Tibial artery (tissue), 4 donors: ENCODE results near the gene ERGIC3.
A peak's percentile ranks its signal among the peaks of the same experiment; 100 is the strongest.

Source experiments
- DNase-seq, 2 donors: peaks; one replicate each; pipeline ENCODE4 v3.0.0-alpha.2; 2019
- H3K27ac ChIP-seq, 2 donors: fragments of 200-600 bp; sonication (generic) in 1 of 2; 1 replicate in 1 of 2; 2 replicates in 1 of 2; pipeline ENCODE4 v1.5.1; 2018 to 2019; ENCODE audit warnings: mild to moderate bottlenecking in 1 of 2
- H3K27me3 ChIP-seq, 2 donors: fragments of 200-600 bp; sonication (generic) in 1 of 2; one replicate each; pipeline versions ENCODE4 v1.5.1 to v1.6.0; 2016 to 2019
- H3K36me3 ChIP-seq, 3 donors: fragments of 200-600 bp; sonication (generic) in 2 of 3; one replicate each; pipeline ENCODE4 v1.5.1; 2016 to 2019; ENCODE audit warnings: mild to moderate bottlenecking in 2 of 3
- H3K4me1 ChIP-seq, 4 donors: fragments of 200-600 bp; sonication (generic) in 2 of 4; 1 replicate in 3 of 4; 2 replicates in 1 of 4; pipeline ENCODE4 v1.5.1; 2016 to 2019
- H3K4me3 ChIP-seq, 2 donors: fragments of 200-600 bp; sonication (generic) in 1 of 2; 1 replicate in 1 of 2; 2 replicates in 1 of 2; pipeline ENCODE4 v1.5.1; 2018 to 2019; ENCODE audit warnings: mild to moderate bottlenecking in 2 of 2
- H3K9me3 ChIP-seq, 3 donors: fragments of 200-600 bp; sonication (generic) in 1 of 3; one replicate each; pipeline ENCODE4 v1.5.1; 2016 to 2019
- CTCF ChIP-seq, 2 experiments: fragments of 200-600 bp in 1 of 2; fragments of 450-650 bp in 1 of 2; IDR thresholded peaks; one replicate each; pipeline ENCODE4 v1.5.1; 2017 to 2019; ENCODE audit warnings: antibody characterized with exemption in 2 of 2, mild to moderate bottlenecking in 1 of 2, moderate library complexity in 1 of 2
- intact Hi-C: fragments of 100-400 bp; cut with DNase I; formaldehyde crosslinking; loops from one replicate; pipeline ENCODE4 v1.15.0; 2023; ENCODE audit warnings: low total_unique reads

The ERGIC3 gene

DNA sequence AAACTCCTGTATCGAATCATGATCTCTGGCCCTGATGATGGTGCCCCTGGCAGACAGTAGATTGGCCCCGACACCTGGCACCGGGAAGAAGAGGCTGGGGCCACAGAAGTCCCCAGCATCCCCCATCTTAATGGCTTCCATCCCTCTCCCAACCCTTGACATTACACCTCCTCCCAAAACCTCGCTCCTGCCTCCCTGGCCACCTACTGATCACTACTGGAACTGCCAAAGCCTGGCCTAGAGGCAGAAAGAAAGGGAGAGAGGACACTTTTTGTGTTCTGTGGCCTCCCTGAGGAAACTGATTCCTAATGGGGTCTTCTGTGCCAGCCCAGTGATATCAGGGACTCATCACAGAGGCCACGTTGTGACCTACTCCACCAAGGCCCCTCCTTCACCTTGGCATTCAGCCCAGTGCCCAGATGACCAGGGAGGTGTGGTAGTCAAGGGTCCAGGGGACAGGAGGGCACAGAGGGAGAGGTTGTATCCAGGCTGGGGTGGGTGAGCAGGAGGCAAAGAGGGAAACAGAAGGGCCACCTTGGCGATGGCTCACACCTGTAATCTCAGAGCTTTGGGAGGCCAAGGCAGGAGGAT, 18.5 kb upstream of the ERGIC3 start:
- Histone ChIP-seq H3K27me3 (no peaks in the 10 kb centered on the region), H3K27ac (no peak overlapping the region), H3K9me3 (no peaks in the 10 kb centered on the region), H3K4me1 (no peaks in the 10 kb centered on the region), H3K36me3 (no peaks in the 10 kb centered on the region), H3K4me3 (no peak overlapping the region)
- peak; percentile 23 to 41 for TF ChIP-seq CTCF (IDR thresholded peaks at IDR 0.05)
- intact Hi-C loops, result no loop called here
- no peak for DNase-seq

GRCh38 chr20:35525639-35526038, 16.2 kb upstream of the ERGIC3 start:
- Histone ChIP-seq H3K4me3 (no peak overlapping the region), H3K27ac (no peak overlapping the region), H3K4me1 (no peaks in the 10 kb centered on the region), H3K36me3 (no peaks in the 10 kb centered on the region), H3K9me3 (no peaks in the 10 kb centered on the region), H3K27me3 (no peaks in the 10 kb centered on the region)
- intact Hi-C loops, result no loop called here
- DNase-seq, result no peak
- no peak for TF ChIP-seq CTCF (IDR thresholded peaks at IDR 0.05)

GRCh38 chr20:35527122-35527769, 14.6 kb upstream of the ERGIC3 start:
- DNase-seq, result no peak
- no peak for TF ChIP-seq CTCF (IDR thresholded peaks at IDR 0.05)
- H3K4me3 ChIP-seq, result no peak overlapping the region
- H3K27ac ChIP-seq, result no peak overlapping the region
- no peaks in the 10 kb centered on the region for H3K36me3 ChIP-seq
- H3K9me3 ChIP-seq, result no peaks in the 10 kb centered on the region
- H3K27me3 ChIP-seq, result no peaks in the 10 kb centered on the region
- intact Hi-C loops, result no loop called here
- H3K4me1 ChIP-seq, result no peaks in the 10 kb centered on the region

DNA sequence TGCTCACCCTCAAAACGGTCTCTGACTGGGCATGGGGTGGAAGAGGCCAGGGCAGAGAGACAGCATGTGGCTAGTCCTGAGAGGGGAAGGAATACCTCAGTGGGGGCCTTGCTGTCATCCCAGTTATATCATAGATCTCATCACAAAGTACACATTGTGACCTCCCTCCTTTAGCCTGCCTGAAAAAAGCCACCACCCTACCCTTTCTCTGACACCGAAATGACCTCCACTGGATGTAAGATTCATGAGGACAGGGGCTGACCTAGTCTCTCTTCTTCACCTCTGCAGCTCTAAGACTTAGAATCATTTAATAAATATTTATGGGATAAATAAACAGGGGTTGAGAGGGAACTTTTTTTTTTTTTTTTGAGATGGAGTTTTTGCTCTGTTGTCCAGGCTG, 12.3 kb upstream of the ERGIC3 start, which contains the start of gene C20orf173:
Gene C20orf173, minus strand, starts transcription at position 101 of the 400 bp plus-strand sequence. CDS start 279 bp downstream, outside the sequence.
- intact Hi-C loops, result no loop called here
- Histone ChIP-seq H3K36me3 (no peaks in the 10 kb centered on the region), H3K27me3 (no peaks in the 10 kb centered on the region), H3K4me3 (no peak within 1 kb of the TSS), H3K4me1 (no peaks in the 10 kb centered on the region), H3K27ac (no peak within 1 kb of the TSS), H3K9me3 (no peaks in the 10 kb centered on the region)
- no peak for TF ChIP-seq CTCF (IDR thresholded peaks at IDR 0.05)
- DNase-seq, result no peak

- Histone ChIP-seq H3K4me1 (peaks cover 0 to 18% (median 13%) of the 10 kb centered on the region in 4 donors), H3K27me3 (no peaks in the 10 kb centered on the region), H3K36me3 (peaks cover 0 to 11% (median 0%) of the 10 kb centered on the region in 3 donors), H3K9me3 (no peaks in the 10 kb centered on the region), H3K27ac (no peak overlapping the region), H3K4me3 (no peak overlapping the region)
- no peak for TF ChIP-seq CTCF (IDR thresholded peaks at IDR 0.05)
- intact Hi-C loops, result no loop called here
- DNase-seq, result no peak
Observed at GRCh38 chr20:35539756-35540212, 2.1 kb upstream of the ERGIC3 start.
